Natural killer cell (primary cell): ENCODE data around the gene C22orf31. TPM values are rescaled to one million over a fixed set of nuclear protein-coding genes. Genes with fewer than 3 reads are reported as not detected.

Experiments
- ATAC-seq, 3 donors: fragments of 150-1000 bp in 2 of 3; fragments of 200-7000 bp in 1 of 3; cut with Tn5 transposase; 1 replicate in 1 of 3; 2 replicates in 2 of 3; pipeline ENCODE4 v1.10.0; 2021; ENCODE audit warnings: mild to moderate bottlenecking in 2 of 3, moderate library complexity in 2 of 3
- DNase-seq, 2 donors: peaks; one replicate each; pipeline versions ENCODE4 v3.0.0 to v3.0.0-alpha.2; 2013 to 2021; ENCODE audit warnings: mixed read lengths in 1 of 2
- H3K27ac ChIP-seq: one replicate; pipeline ENCODE4 v1.5.1; 2013; ENCODE audit warnings: mild to moderate bottlenecking, low read length
- H3K27me3 ChIP-seq: one replicate; pipeline ENCODE4 v1.6.1; 2013; ENCODE audit warnings: low read length; ENCODE audit not compliant: control insufficient read depth, insufficient read depth
- H3K36me3 ChIP-seq: one replicate; pipeline ENCODE4 v1.6.1; 2013; ENCODE audit warnings: low read length; ENCODE audit not compliant: control insufficient read depth, insufficient read depth
- H3K4me1 ChIP-seq: one replicate; pipeline ENCODE4 v1.6.1; 2013; ENCODE audit warnings: low read length; ENCODE audit not compliant: control insufficient read depth, insufficient read depth
- H3K4me3 ChIP-seq: one replicate; pipeline ENCODE4 v1.5.1; 2013; ENCODE audit warnings: low read length
- H3K9me3 ChIP-seq: one replicate; pipeline ENCODE4 v1.6.1; 2013; ENCODE audit warnings: low read length; ENCODE audit not compliant: control insufficient read depth, insufficient read depth
- H3K27ac Mint-ChIP-seq, 2 donors: one replicate each; pipeline ENCODE4 v1.8.0; 2022; ENCODE audit warnings: mild to moderate bottlenecking in 2 of 2, mixed read lengths in 2 of 2, moderate library complexity in 1 of 2
- H3K27me3 Mint-ChIP-seq, 2 donors: one replicate each; pipeline ENCODE4 v1.8.0; 2022; ENCODE audit warnings: low read depth in 2 of 2, mixed read lengths in 2 of 2
- H3K36me3 Mint-ChIP-seq: one replicate; pipeline ENCODE4 v1.8.0; 2022; ENCODE audit warnings: mixed read lengths
- H3K4me1 Mint-ChIP-seq, 2 donors: one replicate each; pipeline ENCODE4 v1.8.0; 2022; ENCODE audit warnings: mixed read lengths in 2 of 2
- H3K4me3 Mint-ChIP-seq: one replicate; pipeline ENCODE4 v1.8.0; 2022; ENCODE audit warnings: mild to moderate bottlenecking, moderate library complexity, mixed read lengths
- H3K9me3 Mint-ChIP-seq, 2 donors: one replicate each; pipeline ENCODE4 v1.8.0; 2022; ENCODE audit warnings: mixed read lengths in 2 of 2
- WGBS: methylation state at CpG from one replicate; pipeline ENCODE4 v1.1.7; 2013; ENCODE audit warnings: missing lambda C conversion rate; ENCODE audit not compliant: insufficient coverage; 5-methylcytosine and 5-hydroxymethylcytosine counted together
- intact Hi-C: fragments of 100-400 bp; cut with micrococcal nuclease; formaldehyde crosslinking; loops from one replicate; pipeline ENCODE4 v1.14.2; 2022
- total RNA-seq, 4 donors: library from RNA; stranded (reverse); fragments of 120-200 nt in 1 of 4; gene quantifications; one replicate each; pipeline versions ENCODE4 v1.2.3 to v1.2.4, GENCODE V29; 2013 to 2022
- TF ChIP-seq, protein P1 (sequence below): fragments of 200-600 bp; IDR thresholded peaks from one replicate; pipeline ENCODE4 v1.8.0; 2022; ENCODE audit warnings: antibody characterized with exemption

The C22orf31 gene
- total RNA-seq, 3 donors from 2014 or later (not counting 1 experiment from before 2014, with no cell fraction given) = not detected

DNA sequence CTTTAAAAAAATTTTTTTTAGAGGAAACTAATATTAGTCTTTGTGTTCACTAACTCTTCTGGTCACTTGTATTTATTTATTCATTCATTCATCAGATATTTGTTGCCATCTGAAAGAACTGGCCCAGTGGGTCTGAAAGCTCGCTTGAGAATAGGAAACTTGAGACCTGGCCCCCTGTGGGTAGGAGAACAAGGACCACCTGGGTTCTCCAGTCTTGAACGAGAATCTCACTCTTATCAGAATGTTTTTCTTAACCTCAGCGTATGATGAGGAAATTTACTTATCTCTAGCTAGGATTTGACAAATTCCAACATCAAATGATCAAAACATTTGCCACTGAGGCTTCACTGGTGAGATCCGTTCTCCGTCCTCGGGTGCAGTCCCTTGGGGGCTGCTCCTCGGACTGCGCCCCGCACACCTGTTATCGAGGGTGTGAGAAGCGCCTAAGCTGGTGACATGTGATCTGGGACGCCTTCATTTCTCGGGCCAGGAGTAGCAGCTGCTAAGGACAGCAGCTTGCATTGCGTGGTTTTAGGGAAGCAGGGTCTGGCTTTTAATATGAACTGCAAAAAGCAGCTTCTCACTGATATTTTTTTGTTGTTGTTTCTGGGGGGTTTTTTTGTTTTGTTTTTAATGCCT, 6.3 kb downstream of the C22orf31 start:
- no peaks in the 10 kb centered on the region for H3K36me3 Mint-ChIP-seq
- H3K27ac ChIP-seq = no peak overlapping the region
- H3K9me3 ChIP-seq = no peaks in the 10 kb centered on the region
- WGBS = 83% methylated on average over 14 of the region's 14 CpGs
- H3K27me3 Mint-ChIP-seq = peaks cover 23 to 32% of the 10 kb centered on the region in 2 donors
- ATAC-seq = no peak
- intact Hi-C loops = no loop called here
- no peak overlapping the region for H3K4me3 Mint-ChIP-seq
- H3K27ac Mint-ChIP-seq = no peak overlapping the region
- H3K9me3 Mint-ChIP-seq = no peaks in the 10 kb centered on the region
- H3K4me1 Mint-ChIP-seq = no peaks in the 10 kb centered on the region
- H3K36me3 ChIP-seq = no peaks in the 10 kb centered on the region
- no peaks in the 10 kb centered on the region for H3K4me1 ChIP-seq
- DNase-seq = no peak
- H3K4me3 ChIP-seq = no peak overlapping the region
- H3K27me3 ChIP-seq = no peaks in the 10 kb centered on the region
- TF ChIP-seq, protein P1, sequence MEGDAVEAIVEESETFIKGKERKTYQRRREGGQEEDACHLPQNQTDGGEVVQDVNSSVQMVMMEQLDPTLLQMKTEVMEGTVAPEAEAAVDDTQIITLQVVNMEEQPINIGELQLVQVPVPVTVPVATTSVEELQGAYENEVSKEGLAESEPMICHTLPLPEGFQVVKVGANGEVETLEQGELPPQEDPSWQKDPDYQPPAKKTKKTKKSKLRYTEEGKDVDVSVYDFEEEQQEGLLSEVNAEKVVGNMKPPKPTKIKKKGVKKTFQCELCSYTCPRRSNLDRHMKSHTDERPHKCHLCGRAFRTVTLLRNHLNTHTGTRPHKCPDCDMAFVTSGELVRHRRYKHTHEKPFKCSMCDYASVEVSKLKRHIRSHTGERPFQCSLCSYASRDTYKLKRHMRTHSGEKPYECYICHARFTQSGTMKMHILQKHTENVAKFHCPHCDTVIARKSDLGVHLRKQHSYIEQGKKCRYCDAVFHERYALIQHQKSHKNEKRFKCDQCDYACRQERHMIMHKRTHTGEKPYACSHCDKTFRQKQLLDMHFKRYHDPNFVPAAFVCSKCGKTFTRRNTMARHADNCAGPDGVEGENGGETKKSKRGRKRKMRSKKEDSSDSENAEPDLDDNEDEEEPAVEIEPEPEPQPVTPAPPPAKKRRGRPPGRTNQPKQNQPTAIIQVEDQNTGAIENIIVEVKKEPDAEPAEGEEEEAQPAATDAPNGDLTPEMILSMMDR = no peak

DNA sequence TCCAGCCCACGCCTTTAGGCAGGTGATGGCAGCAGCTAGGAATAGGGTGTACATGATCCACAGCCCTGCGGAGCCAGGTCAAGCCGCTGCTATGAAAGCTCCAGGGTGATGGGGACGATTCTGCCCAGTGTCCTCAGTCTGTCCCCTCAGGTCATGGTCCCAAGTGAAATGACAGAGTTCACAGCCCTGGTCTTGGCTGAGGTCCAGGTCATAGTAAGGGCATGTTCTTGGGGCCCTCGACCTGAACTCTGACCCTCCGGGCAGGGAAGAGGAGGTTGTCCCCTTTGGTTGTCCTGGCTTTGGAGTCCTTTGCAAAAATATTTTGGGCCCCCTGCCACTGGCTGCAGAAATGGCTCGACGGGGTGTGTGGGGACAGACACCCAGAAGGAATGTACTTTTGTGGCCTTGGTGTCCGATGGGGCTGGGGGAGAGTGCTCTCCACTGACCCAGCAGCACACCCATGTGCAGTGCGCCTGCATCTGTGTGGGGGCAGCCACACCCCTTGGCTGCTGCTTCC, 7.3 kb downstream of the C22orf31 start:
- H3K36me3 ChIP-seq = no peaks in the 10 kb centered on the region
- H3K27ac Mint-ChIP-seq = no peak overlapping the region
- no peaks in the 10 kb centered on the region for H3K4me1 Mint-ChIP-seq
- H3K4me1 ChIP-seq = no peaks in the 10 kb centered on the region
- intact Hi-C loops = no loop called here
- ATAC-seq (no peak), DNase-seq (no peak)
- no peaks in the 10 kb centered on the region for H3K27me3 ChIP-seq
- H3K9me3 Mint-ChIP-seq = no peaks in the 10 kb centered on the region
- no peaks in the 10 kb centered on the region for H3K9me3 ChIP-seq
- no peak overlapping the region for H3K27ac ChIP-seq
- H3K27me3 Mint-ChIP-seq = peaks cover 17 to 28% of the 10 kb centered on the region in 2 donors
- H3K4me3 Mint-ChIP-seq = no peak overlapping the region
- TF ChIP-seq, protein P1 = no peak
- WGBS = 89% methylated on average over 10 of the region's 10 CpGs
- H3K36me3 Mint-ChIP-seq = no peaks in the 10 kb centered on the region
- H3K4me3 ChIP-seq = no peak overlapping the region

DNA sequence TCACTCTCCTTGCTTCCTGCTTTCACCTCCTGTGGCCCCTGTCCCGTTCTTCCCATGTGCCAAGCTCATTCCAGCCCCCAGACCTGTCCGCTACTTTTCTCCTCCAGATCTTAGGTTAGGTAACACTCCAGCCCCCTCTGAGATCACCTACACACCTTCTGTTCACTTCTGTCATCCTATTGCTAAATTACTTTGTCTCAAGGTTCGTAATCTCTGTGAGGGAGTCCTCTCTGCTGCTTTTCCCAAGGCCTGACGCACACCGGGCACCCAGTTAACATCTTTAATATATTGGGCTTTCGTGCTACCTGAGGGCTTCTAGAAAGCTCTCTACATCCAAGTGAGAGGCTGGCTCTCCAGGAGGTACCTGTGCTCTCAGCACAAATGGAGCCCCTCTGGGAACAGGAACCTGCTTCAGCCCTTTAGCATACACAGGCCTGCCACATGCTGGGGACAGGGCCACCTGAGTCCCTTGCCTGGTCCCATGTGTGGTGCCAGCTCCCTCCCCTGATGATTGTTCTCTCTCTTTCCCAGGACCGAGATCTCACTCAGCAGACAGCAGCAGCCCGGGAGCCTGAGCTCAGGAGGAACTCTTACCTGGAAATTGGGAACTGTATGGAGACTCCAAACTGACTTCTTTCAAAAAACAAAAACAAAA, 8.5 kb downstream of the C22orf31 start:
- H3K9me3 Mint-ChIP-seq = no peaks in the 10 kb centered on the region
- no peak overlapping the region for H3K27ac Mint-ChIP-seq
- no peak overlapping the region for H3K27ac ChIP-seq
- H3K4me1 ChIP-seq = no peaks in the 10 kb centered on the region
- DNase-seq (no peak), ATAC-seq (no peak)
- no peak overlapping the region for H3K4me3 Mint-ChIP-seq
- intact Hi-C loops = no loop called here
- TF ChIP-seq, protein P1 = no peak
- no peaks in the 10 kb centered on the region for H3K27me3 ChIP-seq
- no peaks in the 10 kb centered on the region for H3K4me1 Mint-ChIP-seq
- no peak overlapping the region for H3K4me3 ChIP-seq
- peaks cover 10 to 21% of the 10 kb centered on the region in 2 donors for H3K27me3 Mint-ChIP-seq
- no peaks in the 10 kb centered on the region for H3K36me3 ChIP-seq
- no peaks in the 10 kb centered on the region for H3K9me3 ChIP-seq
- 92% methylated on average over 8 of the region's 8 CpGs for WGBS
- no peaks in the 10 kb centered on the region for H3K36me3 Mint-ChIP-seq
